Glutamatergic neuron (in vitro differentiated cells): Measurements from ENCODE around the gene PPM1L. TPM values are rescaled to one million over a fixed set of nuclear protein-coding genes. Genes with fewer than 3 reads are reported as not detected.
"Not testable (repeated sequence)": the region's sequence is repeated elsewhere in the genome, so short reads cannot be mapped to it uniquely, and the experiment has no call there.

Experiments
- DNase-seq: peaks from one replicate; pipeline ENCODE4 v3.0.0; 2022
- H3K27ac Mint-ChIP-seq: one replicate; pipeline ENCODE4 v1.8.0; 2020; ENCODE audit warnings: mild to moderate bottlenecking, mixed read lengths, inconsistent platforms; ENCODE audit not compliant: unreplicated experiment
- H3K27me3 Mint-ChIP-seq: one replicate; pipeline ENCODE4 v1.8.0; 2020; ENCODE audit warnings: mild to moderate bottlenecking, moderate library complexity, mixed read lengths, inconsistent platforms; ENCODE audit not compliant: unreplicated experiment
- H3K36me3 Mint-ChIP-seq: one replicate; pipeline ENCODE4 v1.8.0; 2020; ENCODE audit warnings: mild to moderate bottlenecking, mixed read lengths, inconsistent platforms; ENCODE audit not compliant: unreplicated experiment
- H3K4me1 Mint-ChIP-seq: one replicate; pipeline ENCODE4 v1.8.0; 2020; ENCODE audit warnings: mild to moderate bottlenecking, low read depth, mixed read lengths, inconsistent platforms; ENCODE audit not compliant: unreplicated experiment
- H3K4me3 Mint-ChIP-seq: one replicate; pipeline ENCODE4 v1.8.0; 2020; ENCODE audit warnings: mild to moderate bottlenecking, mixed read lengths, inconsistent platforms; ENCODE audit not compliant: unreplicated experiment
- H3K9me3 Mint-ChIP-seq: one replicate; pipeline ENCODE4 v1.8.0; 2020; ENCODE audit warnings: mild to moderate bottlenecking, moderate library complexity, mixed read lengths, inconsistent platforms; ENCODE audit not compliant: unreplicated experiment
- CTCF ChIP-seq: fragments of 200-600 bp; sonication (generic); IDR thresholded peaks from one replicate; pipeline ENCODE4 v1.5.0; 2021; ENCODE audit not compliant: partially characterized antibody, unreplicated experiment
- total RNA-seq: library from RNA; stranded (reverse); fragmentation: NEBNext Ultra II Directional; extraction: Animal tissue kit (Norgen Biotek cat#: 25700); gene quantifications from one replicate; pipeline ENCODE4 v1.2.1, GENCODE V29; 2021; ENCODE audit not compliant: unreplicated experiment

The PPM1L gene
- total RNA-seq, 1 donor from 2014 or later: 81.4 TPM

DNA sequence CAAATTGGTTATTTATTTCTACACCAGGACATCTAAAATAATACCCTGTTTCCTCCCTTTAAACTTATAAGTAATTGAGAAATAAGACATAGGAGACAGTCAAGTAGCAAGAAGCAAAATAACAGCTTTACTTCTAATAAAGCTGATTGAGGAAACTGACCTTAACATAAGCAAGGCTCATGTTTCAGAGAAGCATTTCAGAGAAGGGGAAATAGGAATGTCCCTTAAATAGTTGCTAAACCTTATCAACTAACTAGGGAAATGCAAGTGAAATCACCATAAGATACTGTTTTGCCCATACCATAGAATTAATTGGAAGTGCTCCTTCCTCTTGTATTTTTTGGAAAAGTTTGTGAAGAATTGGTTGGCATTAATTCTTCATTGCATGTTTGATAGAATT is 264.2 kb downstream of the PPM1L start:
- TF ChIP-seq CTCF: no peak
- no peaks in the 10 kb centered on the region for H3K27me3 Mint-ChIP-seq
- H3K4me1 Mint-ChIP-seq: peaks cover 7% of the 10 kb centered on the region
- no peak overlapping the region for H3K27ac Mint-ChIP-seq
- no peak for DNase-seq
- peaks cover 13% of the 10 kb centered on the region for H3K36me3 Mint-ChIP-seq
- H3K9me3 Mint-ChIP-seq: peaks cover 6% of the 10 kb centered on the region
- no peak overlapping the region for H3K4me3 Mint-ChIP-seq

DNA sequence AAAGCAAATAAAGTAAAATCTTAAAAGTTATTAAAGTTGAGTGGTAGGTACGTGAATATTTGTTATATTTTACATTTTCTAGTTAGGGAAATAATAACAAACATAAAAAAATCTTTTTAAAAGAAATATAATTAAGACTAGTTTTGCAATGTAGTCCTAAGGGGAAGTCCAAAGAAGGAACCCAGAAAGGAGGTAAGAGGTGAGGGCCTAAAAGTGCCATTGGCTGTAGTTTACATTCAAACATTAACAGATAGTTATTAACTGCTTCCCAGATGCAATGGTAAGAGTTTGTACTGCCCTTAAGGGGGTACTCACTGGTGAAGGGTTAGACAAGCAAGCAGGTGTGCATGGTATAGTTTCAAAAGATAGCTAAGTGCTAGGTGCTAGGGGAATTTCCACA is 269.9 kb downstream of the PPM1L start:
- no peak for TF ChIP-seq CTCF
- H3K27me3 Mint-ChIP-seq: peaks cover 2% of the 10 kb centered on the region
- no peak for DNase-seq
- H3K4me3 Mint-ChIP-seq: no peak overlapping the region
- peaks cover 18% of the 10 kb centered on the region for H3K36me3 Mint-ChIP-seq
- no peak overlapping the region for H3K27ac Mint-ChIP-seq
- H3K4me1 Mint-ChIP-seq: peaks cover 7% of the 10 kb centered on the region
- H3K9me3 Mint-ChIP-seq: peaks cover 4% of the 10 kb centered on the region

DNA sequence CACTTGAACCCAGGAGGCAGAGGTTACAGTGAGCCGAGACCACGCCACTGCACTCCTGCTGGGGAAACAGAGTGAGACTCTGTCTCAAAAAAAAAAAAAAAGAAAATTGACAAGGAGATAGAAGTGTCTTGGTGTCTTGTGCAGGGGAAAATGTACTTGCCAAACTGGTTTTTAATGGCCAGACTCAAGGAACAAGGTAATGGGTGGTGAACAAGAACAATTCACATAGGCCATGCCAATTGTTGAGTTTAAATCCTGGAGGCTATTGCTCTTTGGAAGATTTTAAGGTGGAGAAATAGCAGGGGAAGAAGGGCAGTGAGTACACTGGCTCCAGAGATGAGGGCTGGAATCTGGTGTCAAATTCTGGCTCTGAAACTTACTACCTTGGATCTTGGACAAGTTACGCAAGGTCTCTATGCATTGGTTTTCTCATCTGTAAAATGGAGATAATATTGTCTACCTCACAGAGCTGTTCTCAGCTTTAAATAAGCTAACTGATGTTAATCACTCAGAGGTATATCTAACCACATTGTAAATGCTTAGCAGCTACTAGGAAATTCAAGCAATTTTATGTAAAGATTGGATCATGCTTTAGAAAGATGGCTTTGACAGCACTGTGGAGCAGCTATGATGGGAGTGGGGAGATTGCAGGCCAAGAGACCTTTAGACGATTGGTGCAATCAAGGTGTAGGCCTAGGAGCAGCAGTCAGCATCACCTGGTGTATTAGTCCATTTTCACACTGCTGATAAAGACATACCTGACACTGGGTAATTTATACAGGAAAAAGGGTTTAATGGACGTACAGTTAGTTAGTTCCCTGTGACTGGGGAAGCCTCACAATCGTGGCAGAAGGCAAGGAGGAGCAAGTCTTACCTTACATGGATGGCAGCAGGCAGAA is 270.8 kb downstream of the PPM1L start:
- Mint-ChIP-seq H3K9me3 (peaks cover 4% of the 10 kb centered on the region), H3K36me3 (peaks cover 21% of the 10 kb centered on the region), H3K4me1 (peaks cover 7% of the 10 kb centered on the region), H3K27ac (no peak overlapping the region), H3K4me3 (no peak overlapping the region), H3K27me3 (peaks cover 2% of the 10 kb centered on the region)
- DNase-seq: no peak
- TF ChIP-seq CTCF: no peak

GRCh38 chr3:161028555-161029153 is 272.6 kb downstream of the PPM1L start:
- DNase-seq: no peak
- Mint-ChIP-seq H3K4me3 (no peak overlapping the region), H3K4me1 (peaks cover 7% of the 10 kb centered on the region), H3K27ac (no peak overlapping the region), H3K9me3 (peaks cover 3% of the 10 kb centered on the region), H3K27me3 (peaks cover 2% of the 10 kb centered on the region), H3K36me3 (peaks cover 28% of the 10 kb centered on the region)
- TF ChIP-seq CTCF: no peak

- Mint-ChIP-seq H3K4me3 (no peak overlapping the region), H3K27ac (no peak overlapping the region), H3K36me3 (peaks cover 27% of the 10 kb centered on the region), H3K9me3 (peaks cover 3% of the 10 kb centered on the region), H3K27me3 (peaks cover 2% of the 10 kb centered on the region), H3K4me1 (peaks cover 7% of the 10 kb centered on the region)
- TF ChIP-seq CTCF: no peak
- no peak for DNase-seq
Measured at GRCh38 chr3:161031134-161031533, 275.1 kb downstream of the PPM1L start.

- H3K9me3 Mint-ChIP-seq, H3K27me3 Mint-ChIP-seq, DNase-seq, H3K4me3 Mint-ChIP-seq, H3K4me1 Mint-ChIP-seq, H3K27ac Mint-ChIP-seq: not testable (repeated sequence)
- H3K36me3 Mint-ChIP-seq: peaks cover 28% of the 10 kb centered on the region
Measured at GRCh38 chr3:161034913-161035550, 279.0 kb downstream of the PPM1L start.
